ENCODE results near the gene ALCAM. TPM values are rescaled to one million over a fixed set of nuclear protein-coding genes. Genes with fewer than 3 reads are reported as not detected.

Gene ALCAM
- total and polyA plus RNA-seq, 2 donors (not counting 1 experiment from before 2014, with no cell fraction given) = 6.2 to 23.8 TPM

DNA sequence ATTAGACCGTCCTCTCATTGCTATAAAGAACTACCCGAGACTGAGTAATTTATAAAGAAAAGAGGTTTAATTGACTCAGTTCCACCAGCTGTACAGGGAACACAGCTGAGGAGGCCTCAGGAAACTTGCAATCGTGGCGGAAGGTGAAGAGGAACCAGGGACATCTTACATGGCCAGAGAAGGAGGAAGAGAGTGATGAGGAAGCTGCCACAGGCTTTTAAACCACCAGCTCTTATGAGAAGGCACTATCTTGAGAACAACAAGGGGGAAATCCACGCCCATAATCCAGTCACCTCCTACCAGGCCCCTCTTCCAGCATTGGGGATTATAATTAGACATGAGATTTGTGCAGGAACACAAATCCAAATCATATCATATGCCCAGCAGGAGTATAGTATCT is 138.5 kb downstream of the ALCAM start:
- Histone ChIP-seq H3K9ac (ENCODE audit: low read length) (no peak overlapping the region), H3K27me3 (replicated peaks in 1 of 4; ENCODE audit: control extremely low read depth in 1 of 4, control insufficient read depth in 3 of 4, insufficient read depth in 4 of 4, low read length in 3 of 4) (no peaks in the 10 kb centered on the region), H3K4me2 (replicated peaks; ENCODE audit: low read depth, low read length, poor library complexity, severe bottlenecking) (no peak overlapping the region), H3K4me1 (ENCODE audit: control insufficient read depth in 2 of 2, insufficient read depth in 2 of 2, low read length in 2 of 2) (no peaks in the 10 kb centered on the region), H3K4me3 (ENCODE audit: control extremely low read depth in 1 of 5, extremely low read depth in 1 of 5, insufficient read depth in 1 of 5, low read depth in 2 of 5, low read length in 4 of 5) (no peak overlapping the region), H4K20me1 (ENCODE audit: control insufficient read depth, insufficient read depth, low read length, poor library complexity, severe bottlenecking) (no peaks in the 10 kb centered on the region), H2AFZ (ENCODE audit: insufficient read depth, low read depth, low read length, poor library complexity, severe bottlenecking) (no peak overlapping the region), H3K79me2 (ENCODE audit: control insufficient read depth, insufficient read depth, low read length) (no peaks in the 10 kb centered on the region), H3K9me3 (ENCODE audit: control extremely low read depth in 1 of 3, control insufficient read depth in 2 of 3, insufficient read depth in 1 of 3, low read length in 2 of 3) (no peaks in the 10 kb centered on the region), H3K27ac (ENCODE audit: low read length in 2 of 2) (no peak overlapping the region), H3K36me3 (replicated peaks in 1 of 2; ENCODE audit: control extremely low read depth in 1 of 2, control insufficient read depth in 1 of 2, extremely low read depth in 1 of 2, insufficient read depth in 2 of 2, low read length in 1 of 2) (no peaks in the 10 kb centered on the region)
- no peak overlapping the region for H3K27ac Mint-ChIP-seq
- DNase-seq (no peak), ATAC-seq (ENCODE audit: low read depth) (no peak)
- H3K4me3 Mint-ChIP-seq = no peak overlapping the region
- WGBS (ENCODE audit: insufficient coverage) = no CpG with 5 or more reads among the region's 5 CpGs
- ChIA-PET POLR2A (no interaction called here), CTCF (interaction anchor here (2.2 to 2.7 kb wide), 2 partner anchors 12 to 13 kb away, joined by 9 to 10 read pairs; no protein-coding TSS in a partner anchor)
- TF ChIP-seq, protein P1, sequence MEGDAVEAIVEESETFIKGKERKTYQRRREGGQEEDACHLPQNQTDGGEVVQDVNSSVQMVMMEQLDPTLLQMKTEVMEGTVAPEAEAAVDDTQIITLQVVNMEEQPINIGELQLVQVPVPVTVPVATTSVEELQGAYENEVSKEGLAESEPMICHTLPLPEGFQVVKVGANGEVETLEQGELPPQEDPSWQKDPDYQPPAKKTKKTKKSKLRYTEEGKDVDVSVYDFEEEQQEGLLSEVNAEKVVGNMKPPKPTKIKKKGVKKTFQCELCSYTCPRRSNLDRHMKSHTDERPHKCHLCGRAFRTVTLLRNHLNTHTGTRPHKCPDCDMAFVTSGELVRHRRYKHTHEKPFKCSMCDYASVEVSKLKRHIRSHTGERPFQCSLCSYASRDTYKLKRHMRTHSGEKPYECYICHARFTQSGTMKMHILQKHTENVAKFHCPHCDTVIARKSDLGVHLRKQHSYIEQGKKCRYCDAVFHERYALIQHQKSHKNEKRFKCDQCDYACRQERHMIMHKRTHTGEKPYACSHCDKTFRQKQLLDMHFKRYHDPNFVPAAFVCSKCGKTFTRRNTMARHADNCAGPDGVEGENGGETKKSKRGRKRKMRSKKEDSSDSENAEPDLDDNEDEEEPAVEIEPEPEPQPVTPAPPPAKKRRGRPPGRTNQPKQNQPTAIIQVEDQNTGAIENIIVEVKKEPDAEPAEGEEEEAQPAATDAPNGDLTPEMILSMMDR (IDR thresholded peaks at IDR 0.05) = no peak
- no peak for TF ChIP-seq EZH2 (IDR thresholded peaks at IDR 0.05; ENCODE audit: borderline replicate concordance, insufficient read depth, low read depth, low read length, poor library complexity, severe bottlenecking)
- H3K9me3 Mint-ChIP-seq (ENCODE audit: insufficient read depth) = no peaks in the 10 kb centered on the region
- H3K4me1 Mint-ChIP-seq = peaks cover 6% of the 10 kb centered on the region
- H3K27me3 Mint-ChIP-seq = no peaks in the 10 kb centered on the region
- intact Hi-C loops (cut with micrococcal nuclease) = no loop called here

DNA sequence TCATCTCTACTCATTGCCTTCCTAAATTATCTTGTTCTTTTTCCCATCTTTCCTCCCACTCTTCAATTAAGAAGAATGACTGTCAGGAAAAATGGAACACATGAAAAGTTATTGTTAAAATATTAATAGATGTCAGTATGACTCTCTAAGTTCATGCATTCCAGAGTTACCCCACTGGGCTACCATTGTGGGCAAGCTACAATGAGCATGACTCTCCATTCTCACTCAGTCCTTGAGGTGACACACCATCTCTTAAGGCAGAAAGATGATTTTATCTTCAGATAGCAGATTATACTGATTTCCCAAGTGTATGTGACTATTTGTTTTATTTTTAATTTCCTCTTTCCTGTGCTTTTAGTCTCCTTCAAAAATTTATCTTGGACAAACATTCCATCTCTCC is 144.3 kb downstream of the ALCAM start:
- no peak overlapping the region for H3K4me3 ChIP-seq (ENCODE audit: control extremely low read depth in 1 of 5, extremely low read depth in 1 of 5, insufficient read depth in 1 of 5, low read depth in 2 of 5, low read length in 4 of 5)

More for the DNA sequence above, 144.3 kb downstream of the ALCAM start:
- Mint-ChIP-seq H3K4me3 (no peak overlapping the region), H3K9me3 (ENCODE audit: insufficient read depth) (no peaks in the 10 kb centered on the region), H3K4me1 (peaks cover 5% of the 10 kb centered on the region), H3K27ac (no peak overlapping the region), H3K27me3 (no peaks in the 10 kb centered on the region)
- ATAC-seq (ENCODE audit: low read depth) (no peak), DNase-seq (no peak)
- Histone ChIP-seq H3K9ac (ENCODE audit: low read length) (no peak overlapping the region), H4K20me1 (ENCODE audit: control insufficient read depth, insufficient read depth, low read length, poor library complexity, severe bottlenecking) (no peaks in the 10 kb centered on the region), H3K27ac (ENCODE audit: low read length in 2 of 2) (no peak overlapping the region), H2AFZ (ENCODE audit: insufficient read depth, low read depth, low read length, poor library complexity, severe bottlenecking) (no peak overlapping the region), H3K4me2 (replicated peaks; ENCODE audit: low read depth, low read length, poor library complexity, severe bottlenecking) (no peak overlapping the region), H3K4me1 (ENCODE audit: control insufficient read depth in 2 of 2, insufficient read depth in 2 of 2, low read length in 2 of 2) (no peaks in the 10 kb centered on the region), H3K36me3 (replicated peaks in 1 of 2; ENCODE audit: control extremely low read depth in 1 of 2, control insufficient read depth in 1 of 2, extremely low read depth in 1 of 2, insufficient read depth in 2 of 2, low read length in 1 of 2) (no peaks in the 10 kb centered on the region), H3K79me2 (ENCODE audit: control insufficient read depth, insufficient read depth, low read length) (no peaks in the 10 kb centered on the region), H3K9me3 (ENCODE audit: control extremely low read depth in 1 of 3, control insufficient read depth in 2 of 3, insufficient read depth in 1 of 3, low read length in 2 of 3) (no peaks in the 10 kb centered on the region), H3K27me3 (replicated peaks in 1 of 4; ENCODE audit: control extremely low read depth in 1 of 4, control insufficient read depth in 3 of 4, insufficient read depth in 4 of 4, low read length in 3 of 4) (no peaks in the 10 kb centered on the region)
- no peak for TF ChIP-seq EZH2 (IDR thresholded peaks at IDR 0.05; ENCODE audit: borderline replicate concordance, insufficient read depth, low read depth, low read length, poor library complexity, severe bottlenecking)
- TF ChIP-seq, protein P1 (IDR thresholded peaks at IDR 0.05) = no peak
- intact Hi-C loops (cut with micrococcal nuclease) = no loop called here
- ChIA-PET POLR2A (no interaction called here), CTCF (interaction anchor here (1.1 to 1.8 kb wide), 2 partner anchors 15 to 1238 kb away, joined by 3 to 5 read pairs; no protein-coding TSS in a partner anchor)

Data from B cell (primary cell).